Omental fat pad (tissue), 4 donors: ENCODE measurements around the gene TP63. TPM values are rescaled to one million over a fixed set of nuclear protein-coding genes. Genes with fewer than 3 reads are reported as not detected.

Source experiments
- ATAC-seq: fragments of 150-250 bp; one replicate; pipeline ENCODE4 v1.9.1; 2016; ENCODE audit warnings: mild to moderate bottlenecking, moderate library complexity; ENCODE audit not compliant: low FRiP score
- DNase-seq: peaks from one replicate; pipeline ENCODE4 v3.0.0-alpha.2; 2019; ENCODE audit warnings: low spot score
- total RNA-seq, 4 donors: library from RNA; depleted of rRNA; stranded (reverse); fragments of >200 nt; gene quantifications; one replicate each; pipeline ENCODE4 v1.1.0, GENCODE V29; 2016
- TF ChIP-seq, protein P1 (sequence below), 3 donors: fragments of 450-650 bp; IDR thresholded peaks; one replicate each; pipeline ENCODE4 v1.5.1; 2016 to 2017; ENCODE audit warnings: antibody characterized with exemption in 3 of 3, mild to moderate bottlenecking in 3 of 3, moderate library complexity in 2 of 3

The TP63 gene
- total RNA-seq, 4 donors from 2014 or later, result 0.19 to 0.24 TPM; not detected in 2

- TF ChIP-seq, protein P1, sequence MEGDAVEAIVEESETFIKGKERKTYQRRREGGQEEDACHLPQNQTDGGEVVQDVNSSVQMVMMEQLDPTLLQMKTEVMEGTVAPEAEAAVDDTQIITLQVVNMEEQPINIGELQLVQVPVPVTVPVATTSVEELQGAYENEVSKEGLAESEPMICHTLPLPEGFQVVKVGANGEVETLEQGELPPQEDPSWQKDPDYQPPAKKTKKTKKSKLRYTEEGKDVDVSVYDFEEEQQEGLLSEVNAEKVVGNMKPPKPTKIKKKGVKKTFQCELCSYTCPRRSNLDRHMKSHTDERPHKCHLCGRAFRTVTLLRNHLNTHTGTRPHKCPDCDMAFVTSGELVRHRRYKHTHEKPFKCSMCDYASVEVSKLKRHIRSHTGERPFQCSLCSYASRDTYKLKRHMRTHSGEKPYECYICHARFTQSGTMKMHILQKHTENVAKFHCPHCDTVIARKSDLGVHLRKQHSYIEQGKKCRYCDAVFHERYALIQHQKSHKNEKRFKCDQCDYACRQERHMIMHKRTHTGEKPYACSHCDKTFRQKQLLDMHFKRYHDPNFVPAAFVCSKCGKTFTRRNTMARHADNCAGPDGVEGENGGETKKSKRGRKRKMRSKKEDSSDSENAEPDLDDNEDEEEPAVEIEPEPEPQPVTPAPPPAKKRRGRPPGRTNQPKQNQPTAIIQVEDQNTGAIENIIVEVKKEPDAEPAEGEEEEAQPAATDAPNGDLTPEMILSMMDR (IDR thresholded peaks at IDR 0.05), result no peak
- ATAC-seq (no peak), DNase-seq (no peak)
These were observed 6.1 kb upstream of the TP63 start for GRCh38 chr3:189625071-189625470.

- TF ChIP-seq, protein P1 (IDR thresholded peaks at IDR 0.05), result no peak
- no peak for ATAC-seq
These were observed 5.6 kb upstream of the TP63 start for GRCh38 chr3:189625572-189625971.

DNA sequence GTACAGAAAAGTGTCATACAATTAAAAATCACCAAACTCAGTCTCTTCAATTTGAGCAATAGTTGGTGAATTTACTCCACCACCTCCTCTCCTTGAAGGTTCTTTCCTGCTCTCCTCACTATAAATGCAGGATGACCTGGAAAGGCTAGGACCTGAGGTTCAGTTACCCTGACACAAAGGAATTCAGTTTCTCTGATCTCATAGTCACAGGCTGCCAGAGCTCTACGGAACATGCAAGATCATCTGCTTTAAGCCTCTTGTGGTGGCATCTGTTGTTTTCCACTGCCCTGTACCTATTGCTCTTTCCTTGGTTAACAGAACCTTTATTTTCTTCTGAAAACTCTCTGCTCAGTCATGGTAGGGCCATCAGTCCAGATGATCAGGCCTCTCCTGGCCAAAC, 4.9 kb upstream of the TP63 start:
- no peak for ATAC-seq
- TF ChIP-seq, protein P1 (IDR thresholded peaks at IDR 0.05), result no peak
- DNase-seq, result no peak

More at GRCh38 chr3:189625572-189625971, 5.6 kb upstream of the TP63 start:
- no peak for DNase-seq

DNA sequence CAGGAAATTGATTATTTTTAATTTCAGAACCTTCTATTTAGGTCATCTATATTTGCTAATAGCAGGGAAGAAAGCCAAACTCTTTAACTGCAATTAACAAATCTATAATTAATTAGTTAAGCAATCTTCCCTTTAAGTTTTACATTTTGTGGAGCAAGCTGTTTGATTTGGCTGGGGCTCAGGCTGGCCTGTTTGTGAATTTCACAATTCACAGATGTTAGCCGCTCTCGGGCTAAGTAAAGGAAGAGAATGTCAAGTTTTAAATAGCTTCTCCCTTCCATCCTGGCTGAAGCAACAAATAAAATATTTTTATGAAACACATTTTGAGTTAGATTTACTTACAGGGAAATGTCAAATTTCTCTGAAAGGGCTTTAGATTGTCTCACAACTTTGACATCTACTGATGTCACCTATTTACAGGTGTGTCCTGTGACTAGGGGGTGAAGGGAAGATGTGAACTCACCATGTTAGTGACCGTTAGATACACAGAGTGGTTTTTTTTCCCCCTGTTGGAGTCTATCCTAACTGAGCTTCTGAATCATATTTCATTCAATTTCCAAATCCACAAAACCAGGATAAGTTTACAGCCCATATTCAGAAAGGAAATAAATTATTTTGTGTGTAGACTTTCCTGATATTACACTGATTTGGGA, 1.3 kb upstream of the TP63 start:
- DNase-seq (no peak), ATAC-seq (peak; percentile 72)
- TF ChIP-seq, protein P1 (IDR thresholded peaks at IDR 0.05), result no peak

GRCh38 chr3:189630767-189631372, 319 bp upstream of the TP63 start:
- ATAC-seq (no peak), DNase-seq (no peak)
- TF ChIP-seq, protein P1 (IDR thresholded peaks at IDR 0.05), result no peak

- ATAC-seq (no peak), DNase-seq (no peak)
- TF ChIP-seq, protein P1 (IDR thresholded peaks at IDR 0.05), result no peak
These were observed 220 bp downstream of the TP63 start for GRCh38 chr3:189631409-189631808.

DNA sequence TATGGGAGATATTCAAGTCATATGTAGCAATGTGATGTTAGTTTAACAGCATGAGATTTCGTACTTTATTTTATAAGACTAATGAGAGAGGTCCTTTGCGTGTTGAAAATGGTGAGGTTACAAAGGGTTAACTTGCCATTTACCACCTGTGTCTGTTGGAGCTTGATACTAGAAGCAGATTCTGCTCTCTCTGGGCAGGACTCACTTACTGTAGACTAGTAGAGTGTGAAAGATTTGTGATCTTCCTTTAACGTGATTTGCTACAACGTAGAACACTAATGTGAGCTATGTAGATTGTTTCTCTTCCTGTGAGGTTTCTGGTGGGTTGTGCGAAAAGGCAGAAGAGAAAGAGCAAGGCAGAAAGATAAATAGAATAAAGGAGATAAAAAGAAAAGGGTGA, 1.1 kb downstream of the TP63 start:
- DNase-seq (no peak), ATAC-seq (no peak)
- TF ChIP-seq, protein P1 (IDR thresholded peaks at IDR 0.05), result no peak
